ENCODE results near the gene UGGT2.

DNA sequence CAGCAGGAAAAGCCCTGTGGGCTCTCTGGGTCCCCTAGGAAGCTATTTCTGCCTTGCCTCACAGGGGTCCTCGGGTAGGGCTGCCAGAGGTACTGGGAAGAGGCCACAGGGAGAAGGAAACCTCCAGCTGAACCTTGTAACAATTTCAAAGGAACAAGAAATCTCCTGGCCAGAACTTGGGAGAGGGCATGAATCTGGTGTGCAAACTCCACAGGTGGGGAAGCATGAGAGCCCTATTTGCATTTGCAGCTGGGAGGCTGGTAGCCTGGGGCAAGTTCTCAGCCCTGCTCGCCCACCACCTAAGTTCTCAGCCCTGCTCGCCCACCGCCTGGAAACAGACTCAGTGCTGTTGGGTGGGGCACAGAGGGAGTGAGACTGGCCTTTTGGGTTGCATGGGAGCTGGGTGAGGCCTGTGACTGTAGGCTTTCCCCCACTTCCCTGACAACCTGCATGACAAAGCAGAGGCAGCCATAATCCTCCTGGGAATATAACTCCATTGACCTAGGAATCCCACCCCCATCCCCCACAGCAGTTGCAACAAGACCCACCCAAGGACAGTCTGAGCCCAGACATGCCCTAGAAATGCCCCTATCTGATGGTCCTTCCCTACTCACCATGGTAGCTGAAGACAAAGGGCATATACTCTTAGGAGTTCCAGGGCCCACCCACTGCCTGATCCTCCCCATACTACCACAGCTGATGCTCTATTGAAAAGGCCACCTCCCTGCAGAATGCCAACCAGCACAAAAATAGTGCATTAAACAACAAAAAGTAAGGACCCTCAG is 11.7 kb downstream of the UGGT2 start:
- TF ChIP-seq EZH2 (IDR thresholded peaks at IDR 0.05; ENCODE audit: insufficient read depth, poor library complexity, severe bottlenecking): no peak
- TF ChIP-seq EZH2phosphoT487 (IDR thresholded peaks at IDR 0.05; ENCODE audit: insufficient read depth, low read depth): no peak

All from GM23248 (cell line).